Activated CD8-positive, alpha-beta memory T cell treated with anti-CD3 and anti-CD28 coated beads for 24 hours (primary cell): ENCODE data around the gene DROSHA.
"Not testable (repeated sequence)": the region's sequence is repeated elsewhere in the genome, so short reads cannot be mapped to it uniquely, and the experiment has no call there.

ENCODE experiments used
- DNase-seq: peaks from one replicate; pipeline ENCODE4 v3.0.0-alpha.2; 2020

The DROSHA gene, protein sequence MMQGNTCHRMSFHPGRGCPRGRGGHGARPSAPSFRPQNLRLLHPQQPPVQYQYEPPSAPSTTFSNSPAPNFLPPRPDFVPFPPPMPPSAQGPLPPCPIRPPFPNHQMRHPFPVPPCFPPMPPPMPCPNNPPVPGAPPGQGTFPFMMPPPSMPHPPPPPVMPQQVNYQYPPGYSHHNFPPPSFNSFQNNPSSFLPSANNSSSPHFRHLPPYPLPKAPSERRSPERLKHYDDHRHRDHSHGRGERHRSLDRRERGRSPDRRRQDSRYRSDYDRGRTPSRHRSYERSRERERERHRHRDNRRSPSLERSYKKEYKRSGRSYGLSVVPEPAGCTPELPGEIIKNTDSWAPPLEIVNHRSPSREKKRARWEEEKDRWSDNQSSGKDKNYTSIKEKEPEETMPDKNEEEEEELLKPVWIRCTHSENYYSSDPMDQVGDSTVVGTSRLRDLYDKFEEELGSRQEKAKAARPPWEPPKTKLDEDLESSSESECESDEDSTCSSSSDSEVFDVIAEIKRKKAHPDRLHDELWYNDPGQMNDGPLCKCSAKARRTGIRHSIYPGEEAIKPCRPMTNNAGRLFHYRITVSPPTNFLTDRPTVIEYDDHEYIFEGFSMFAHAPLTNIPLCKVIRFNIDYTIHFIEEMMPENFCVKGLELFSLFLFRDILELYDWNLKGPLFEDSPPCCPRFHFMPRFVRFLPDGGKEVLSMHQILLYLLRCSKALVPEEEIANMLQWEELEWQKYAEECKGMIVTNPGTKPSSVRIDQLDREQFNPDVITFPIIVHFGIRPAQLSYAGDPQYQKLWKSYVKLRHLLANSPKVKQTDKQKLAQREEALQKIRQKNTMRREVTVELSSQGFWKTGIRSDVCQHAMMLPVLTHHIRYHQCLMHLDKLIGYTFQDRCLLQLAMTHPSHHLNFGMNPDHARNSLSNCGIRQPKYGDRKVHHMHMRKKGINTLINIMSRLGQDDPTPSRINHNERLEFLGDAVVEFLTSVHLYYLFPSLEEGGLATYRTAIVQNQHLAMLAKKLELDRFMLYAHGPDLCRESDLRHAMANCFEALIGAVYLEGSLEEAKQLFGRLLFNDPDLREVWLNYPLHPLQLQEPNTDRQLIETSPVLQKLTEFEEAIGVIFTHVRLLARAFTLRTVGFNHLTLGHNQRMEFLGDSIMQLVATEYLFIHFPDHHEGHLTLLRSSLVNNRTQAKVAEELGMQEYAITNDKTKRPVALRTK (N-terminal part only)

DNA sequence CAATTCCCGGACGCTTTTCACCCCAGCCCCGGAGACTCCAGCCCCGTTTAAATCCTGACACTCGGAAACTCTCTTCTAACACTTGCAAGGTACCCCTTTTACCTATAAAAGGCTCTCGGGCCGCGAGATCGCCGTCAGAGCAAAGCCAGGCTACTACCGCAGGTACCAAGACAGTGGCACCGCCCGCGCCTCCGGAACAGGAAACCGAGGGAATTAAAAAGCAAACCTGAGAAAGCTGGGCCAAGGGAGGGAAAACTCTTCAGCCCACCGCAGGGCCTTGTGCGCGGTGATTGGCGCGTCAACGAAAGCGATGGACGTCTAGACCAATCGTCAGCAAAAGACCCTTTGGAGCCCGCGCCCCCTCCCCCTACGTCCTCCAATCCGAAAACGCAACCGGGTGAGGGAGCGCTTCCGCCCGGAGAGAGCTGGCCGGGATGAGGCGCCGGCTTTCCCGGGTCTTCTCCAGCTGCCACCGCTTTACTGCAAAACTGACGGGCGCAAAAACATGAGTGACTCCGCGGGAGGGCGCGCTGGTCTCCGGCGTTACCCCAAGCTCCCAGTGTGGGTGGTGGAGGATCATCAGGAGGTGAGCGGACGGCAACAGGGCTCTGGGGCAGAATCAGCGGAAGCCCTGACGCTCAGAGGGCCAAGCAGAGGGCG lies at the start of gene DROSHA, which contains the start of gene C5orf22:
TSS of gene DROSHA (minus strand) at position 206 of the 660 bp plus-strand sequence. CDS start 3,034 bp downstream, outside the sequence.
TSS of gene C5orf22 (plus strand) at position 414 of the 660 bp plus-strand sequence. CDS start at position 506, 92 bp downstream.
- DNase-seq: peak; percentile 94

DNA sequence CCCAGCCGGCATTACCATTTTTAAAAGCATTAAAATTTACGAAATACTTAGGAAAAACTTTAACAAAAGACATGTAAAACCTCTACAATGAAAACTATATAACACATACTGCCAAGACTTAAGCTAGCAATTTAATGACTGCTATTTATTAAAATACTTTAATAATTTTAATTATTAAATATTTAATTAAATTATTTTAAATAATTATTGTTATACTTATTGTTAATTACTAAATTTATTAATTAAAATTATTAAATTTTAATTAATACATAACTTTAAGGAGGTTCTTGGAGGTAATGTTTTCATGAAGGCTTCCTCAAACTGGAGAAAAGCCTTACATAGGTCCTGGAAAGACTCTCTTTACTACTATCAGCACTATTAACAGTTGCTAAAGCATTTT lies 47.7 kb upstream of the DROSHA start:
- DNase-seq: no peak

DNA sequence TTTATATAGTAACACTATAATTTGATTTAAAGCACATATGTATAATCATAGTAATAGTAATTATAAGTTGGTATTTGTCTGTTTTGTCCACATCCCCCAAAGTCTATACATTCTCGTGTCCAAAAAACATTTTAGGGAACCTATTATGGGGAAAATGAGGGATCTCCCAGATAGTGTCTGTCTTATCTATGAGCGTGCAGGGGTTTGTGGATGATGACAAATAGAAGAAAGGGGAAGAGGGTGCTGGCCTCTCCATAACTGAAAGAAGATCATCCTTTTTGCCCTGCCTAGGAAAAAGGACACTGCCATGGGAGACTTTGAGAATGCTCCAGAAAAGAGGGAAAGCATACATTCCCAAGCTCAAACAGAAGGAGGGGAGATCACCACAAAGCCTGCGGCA lies 45.5 kb upstream of the DROSHA start:
- DNase-seq: no peak

DNA sequence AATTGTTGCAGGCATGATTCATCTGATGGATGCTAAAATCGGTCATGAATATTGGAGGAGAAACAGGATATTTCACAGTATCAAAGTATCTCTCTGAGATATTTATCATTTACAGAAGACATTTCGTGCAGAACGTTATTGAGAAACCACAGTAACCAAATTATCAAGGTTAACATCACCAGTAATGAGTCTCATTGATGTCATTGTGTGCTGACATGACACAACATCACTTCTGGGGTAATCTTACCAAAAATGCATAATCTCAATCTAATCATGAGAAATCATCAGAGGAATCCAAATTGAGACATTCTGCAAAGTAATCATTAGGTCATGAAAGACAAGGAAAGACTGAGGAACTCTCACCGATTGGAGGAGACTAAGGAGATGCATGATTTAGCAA lies 42.9 kb upstream of the DROSHA start:
- DNase-seq: no peak

DNA sequence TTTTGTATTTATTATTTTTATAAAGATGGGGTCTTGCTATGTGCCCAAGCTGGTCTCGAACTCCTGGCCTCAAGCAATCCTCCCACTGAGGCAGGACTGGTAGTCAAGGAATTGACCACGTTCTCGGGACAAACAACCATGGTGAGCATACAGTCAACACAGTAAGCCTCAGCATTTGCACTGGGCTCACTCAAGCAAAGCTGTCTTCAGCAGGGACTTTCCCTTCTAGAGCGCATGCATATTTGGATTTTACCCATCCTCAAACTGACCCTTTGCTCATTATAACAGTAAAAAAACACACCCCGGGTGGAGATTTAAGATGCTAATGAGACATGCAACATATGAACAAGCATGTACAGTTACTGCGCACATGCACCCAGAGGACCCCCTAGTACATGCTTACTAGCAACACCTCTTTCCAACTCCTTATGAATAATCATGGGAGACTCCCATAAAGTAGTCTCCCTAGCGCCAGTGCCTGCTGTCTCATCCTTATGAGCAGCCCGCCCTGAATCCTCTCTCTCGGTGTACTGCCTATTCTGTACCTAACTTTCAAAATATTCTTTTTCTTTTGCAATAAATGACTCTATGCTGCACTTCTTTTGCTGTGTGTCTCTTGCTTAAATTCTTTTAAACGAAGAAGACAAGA lies 41.7 kb upstream of the DROSHA start:
- no peak for DNase-seq

DNA sequence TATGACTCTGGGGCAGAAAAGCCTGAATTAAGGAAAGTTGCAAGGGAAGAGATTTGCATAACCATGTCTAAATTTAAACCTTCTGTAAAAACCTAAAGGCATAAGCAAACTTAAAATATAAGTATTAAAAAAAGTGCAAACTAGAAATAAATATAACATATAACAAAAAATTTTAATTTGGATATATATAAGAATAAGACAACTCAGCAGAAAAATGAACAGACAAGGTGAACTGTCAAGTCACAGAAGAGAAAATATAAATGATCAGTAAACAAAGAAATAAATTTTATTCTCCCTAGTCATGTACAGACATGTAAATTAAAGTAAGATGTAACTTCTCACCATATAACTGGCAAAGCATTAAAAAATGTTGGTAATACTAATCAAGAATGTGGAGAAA lies 37.2 kb upstream of the DROSHA start:
- no peak for DNase-seq

DNA sequence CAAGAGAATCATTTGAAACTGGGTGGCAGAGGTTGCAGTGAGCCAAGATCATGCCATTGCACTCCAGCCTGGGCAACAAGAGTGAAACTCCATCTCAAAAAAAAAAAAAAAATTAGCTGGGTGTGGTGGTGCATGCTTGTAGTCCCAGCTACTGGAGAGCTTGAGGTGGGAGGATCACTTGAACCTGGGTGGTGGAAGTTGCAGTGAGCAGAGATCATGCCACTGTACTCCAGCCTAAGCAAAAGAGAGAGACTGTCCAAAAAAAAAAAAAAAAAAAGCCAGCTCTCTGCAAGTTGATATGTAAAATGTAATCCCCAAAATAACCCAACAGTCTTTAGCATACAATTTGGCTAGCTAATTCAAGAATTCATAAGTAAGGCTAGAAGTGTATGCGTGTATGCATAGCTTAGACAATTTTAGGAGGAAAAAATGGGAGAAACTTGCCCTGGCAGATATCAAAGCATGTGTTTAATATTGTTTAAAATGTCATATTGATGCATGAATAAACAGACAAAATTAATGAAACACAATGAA lies 36.5 kb upstream of the DROSHA start:
- no peak for DNase-seq

DNA sequence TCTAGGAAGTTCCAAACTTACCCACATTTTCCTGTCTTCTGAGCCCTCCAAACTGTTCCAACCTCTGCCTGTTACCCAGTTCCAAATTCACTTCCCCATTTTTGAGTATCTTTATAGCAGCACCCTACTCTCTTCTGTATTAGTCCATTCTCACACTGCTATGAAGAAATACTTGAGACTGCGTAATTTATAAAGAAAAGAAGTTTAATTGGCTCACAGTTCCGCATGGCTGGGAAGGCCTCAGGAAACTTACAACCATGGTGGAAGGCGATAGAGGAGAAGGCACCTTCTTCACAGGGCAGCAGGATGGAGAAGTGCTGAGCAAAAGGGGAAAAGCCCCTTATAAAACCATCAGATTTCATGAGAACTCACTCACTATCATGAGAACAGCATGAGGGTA lies 34.5 kb upstream of the DROSHA start:
- not testable (repeated sequence) for DNase-seq

DNA sequence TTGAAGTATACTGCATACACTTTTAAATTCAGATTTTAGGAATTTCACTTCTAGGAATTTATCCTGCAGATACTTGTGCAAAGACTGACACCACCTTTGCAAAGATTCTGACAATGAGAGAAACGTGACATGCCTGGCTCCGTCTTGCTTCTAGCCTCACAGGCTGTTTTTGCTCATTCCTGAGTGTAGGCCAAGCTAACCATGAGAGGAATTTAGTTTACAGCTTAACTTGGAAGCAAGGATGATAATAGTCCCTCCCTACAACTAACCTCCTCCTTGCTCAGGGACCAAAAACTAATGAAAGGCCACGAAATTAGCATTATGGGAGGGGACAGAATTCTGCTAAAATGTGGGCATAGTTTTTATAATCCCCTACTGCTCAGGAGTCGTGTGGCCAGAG lies 31.3 kb upstream of the DROSHA start:
- no peak for DNase-seq

DNA sequence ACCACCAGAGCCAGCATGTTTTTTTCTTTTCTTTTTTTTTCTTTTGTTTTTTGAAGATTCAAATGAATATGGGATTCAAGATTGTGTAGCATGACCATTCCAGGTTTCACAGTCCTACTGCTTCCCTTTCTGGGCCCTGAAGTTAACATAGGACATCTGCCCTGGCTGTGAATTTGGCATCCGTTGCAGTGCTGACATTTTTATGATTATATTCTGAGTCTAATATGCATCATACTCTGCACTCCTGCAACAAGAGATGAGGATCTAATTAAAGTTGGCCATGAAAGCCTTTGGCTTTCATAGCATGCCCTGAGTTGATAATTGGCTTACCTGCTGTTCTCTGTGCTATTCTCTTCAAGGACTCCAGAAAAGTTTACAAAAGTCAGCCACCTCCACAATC lies 30.1 kb upstream of the DROSHA start:
- DNase-seq: no peak

DNA sequence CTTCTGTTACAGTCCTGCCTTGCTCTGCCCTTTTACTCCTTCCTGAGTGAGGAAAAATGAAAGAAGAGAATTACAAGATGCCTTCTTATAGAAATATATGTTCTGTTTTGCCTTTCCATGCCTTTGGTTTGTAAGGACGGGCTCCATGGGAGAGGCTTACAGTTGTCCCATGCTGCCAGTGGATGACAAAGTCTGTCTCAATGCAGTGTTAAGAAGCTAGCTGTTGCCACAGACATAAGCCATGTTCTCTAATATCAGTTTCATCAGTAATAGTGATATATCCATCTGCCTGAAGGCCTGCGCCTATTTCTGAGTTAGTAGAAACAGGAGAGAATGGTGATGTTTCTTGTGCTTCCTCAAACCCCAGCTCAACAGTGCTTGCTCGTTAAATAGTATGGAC lies 28.0 kb upstream of the DROSHA start:
- DNase-seq: no peak

DNA sequence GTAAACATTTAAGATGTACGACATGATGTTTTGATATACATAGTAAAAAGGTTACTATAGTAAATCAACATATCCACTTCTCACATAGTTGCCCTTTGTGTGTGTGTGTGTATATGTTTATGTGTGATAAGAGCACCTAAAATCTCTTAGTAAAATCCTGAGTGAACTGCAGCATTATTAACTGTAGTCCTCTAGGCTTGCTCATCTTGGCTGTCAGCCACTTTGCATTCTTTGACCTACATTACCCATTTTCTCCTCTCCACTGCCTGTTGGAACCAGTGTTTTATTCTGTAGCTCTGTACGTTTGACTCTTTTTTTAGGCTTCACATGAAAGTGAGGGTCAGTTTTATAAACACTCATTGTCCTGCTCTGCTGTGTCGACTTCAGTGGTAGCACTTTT lies 24.6 kb upstream of the DROSHA start:
- DNase-seq: no peak

DNA sequence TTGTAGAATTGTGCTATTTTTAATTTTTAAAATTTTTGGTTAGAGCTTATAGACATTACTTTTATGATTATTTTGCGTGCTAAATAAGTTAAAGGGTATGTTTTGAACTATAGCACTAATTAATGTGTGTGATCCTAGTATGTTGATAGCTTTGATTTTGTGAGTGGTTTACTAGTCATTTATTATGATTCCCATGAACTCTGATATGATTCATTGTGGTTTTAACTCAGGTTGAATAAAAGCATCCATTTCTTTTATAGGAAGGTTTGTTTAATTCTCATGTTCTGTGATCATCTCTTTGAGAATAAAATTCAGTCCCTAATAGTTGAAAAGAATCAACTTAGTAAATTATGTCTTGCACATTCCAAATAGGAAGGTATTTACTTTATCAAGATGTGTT lies 22.7 kb upstream of the DROSHA start:
- no peak for DNase-seq

DNA sequence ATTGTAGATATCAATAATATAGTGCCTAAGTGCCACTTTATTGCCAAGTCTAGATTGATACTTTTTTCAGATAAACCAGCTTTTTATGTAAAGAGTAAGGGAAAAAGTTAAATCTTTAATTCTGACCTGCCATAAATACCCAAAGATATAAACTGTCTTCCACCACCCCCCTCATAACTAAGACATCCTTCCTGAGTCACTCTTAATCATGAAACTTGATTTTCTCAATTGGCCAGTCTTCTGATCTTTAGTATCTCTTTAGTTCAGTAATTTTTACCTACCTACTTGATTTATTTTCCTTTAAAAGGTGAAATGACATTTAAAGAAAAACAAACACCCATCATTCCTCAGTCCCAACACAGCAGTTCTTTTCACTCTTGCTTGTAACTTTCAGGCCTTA lies 22.0 kb upstream of the DROSHA start:
- no peak for DNase-seq

DNA sequence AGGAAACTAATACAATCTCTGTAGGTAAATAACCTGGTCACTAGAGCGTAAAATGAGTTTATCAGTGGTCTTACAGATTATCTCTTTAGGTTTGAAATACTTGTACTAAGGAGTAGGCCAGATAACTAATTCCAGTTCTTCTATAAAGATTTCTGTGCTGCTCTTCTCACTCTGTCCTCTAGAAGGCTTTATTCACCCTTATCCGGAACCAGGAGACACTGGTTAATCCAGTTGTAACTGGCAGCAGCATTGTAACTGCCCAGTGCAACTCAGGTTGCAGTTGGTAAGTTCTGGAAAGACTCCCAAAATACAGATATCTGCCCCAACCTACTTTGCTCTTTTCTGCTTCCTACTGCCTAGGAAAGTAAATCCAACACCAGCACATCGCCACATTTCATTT lies 20.0 kb upstream of the DROSHA start:
- no peak for DNase-seq

DNA sequence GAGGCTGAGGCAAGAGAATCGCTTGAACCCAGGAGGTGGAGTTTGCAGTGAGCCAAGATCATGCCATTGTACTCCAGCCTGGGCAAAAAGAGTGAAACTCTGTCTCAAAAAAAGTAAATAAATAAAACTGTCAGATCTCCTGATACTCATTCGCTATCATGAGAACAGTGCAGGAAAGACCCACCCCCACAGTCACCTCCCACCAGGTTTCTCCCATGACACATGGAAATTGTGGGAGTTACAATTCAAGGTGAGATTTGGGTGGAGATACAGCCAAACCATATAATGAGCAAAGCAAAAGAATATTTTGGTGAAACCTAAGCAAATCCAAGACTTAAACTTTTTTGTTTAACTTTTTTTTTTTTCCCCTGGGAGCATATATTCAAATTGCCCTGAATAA lies 17.2 kb upstream of the DROSHA start:
- DNase-seq: not testable (repeated sequence)

DNA sequence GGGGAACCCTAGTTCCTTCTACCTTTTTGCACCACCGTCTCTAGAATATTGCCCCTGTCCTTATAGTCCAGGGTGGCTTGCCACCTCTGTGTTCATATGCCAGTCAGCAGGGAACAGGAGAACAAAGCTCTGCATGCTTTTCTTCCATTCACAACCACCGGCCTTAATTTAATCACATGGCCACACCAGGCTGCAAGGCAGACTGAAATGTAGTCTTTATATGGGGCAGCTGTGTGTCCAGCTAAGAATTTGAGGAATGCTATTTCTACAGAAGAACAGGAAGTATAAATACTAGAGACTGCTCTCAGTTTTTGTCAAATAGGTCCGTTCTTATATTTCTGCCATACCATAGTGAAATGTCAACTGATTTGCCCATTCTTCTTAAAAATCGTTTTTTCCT lies 6.0 kb upstream of the DROSHA start:
- DNase-seq: no peak

DNA sequence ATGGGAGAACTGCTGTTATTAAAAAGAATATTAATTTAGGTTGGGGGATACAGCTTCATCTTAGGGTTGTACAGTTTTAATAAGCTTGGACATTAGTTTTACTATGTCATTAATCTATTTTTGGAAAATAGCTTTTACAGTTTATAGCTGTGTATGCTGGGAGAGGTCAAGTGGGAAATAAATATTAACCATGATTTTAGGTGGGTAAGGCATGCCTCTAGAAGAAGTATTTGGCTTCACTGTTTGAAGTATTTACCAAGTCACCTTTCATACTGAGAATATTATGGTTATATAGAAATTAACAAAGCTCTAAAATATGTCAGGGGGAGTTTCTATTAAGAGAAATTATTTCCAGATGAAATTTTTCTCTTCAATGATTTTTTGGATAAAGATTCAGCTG lies 5.5 kb upstream of the DROSHA start:
- no peak for DNase-seq

DNA sequence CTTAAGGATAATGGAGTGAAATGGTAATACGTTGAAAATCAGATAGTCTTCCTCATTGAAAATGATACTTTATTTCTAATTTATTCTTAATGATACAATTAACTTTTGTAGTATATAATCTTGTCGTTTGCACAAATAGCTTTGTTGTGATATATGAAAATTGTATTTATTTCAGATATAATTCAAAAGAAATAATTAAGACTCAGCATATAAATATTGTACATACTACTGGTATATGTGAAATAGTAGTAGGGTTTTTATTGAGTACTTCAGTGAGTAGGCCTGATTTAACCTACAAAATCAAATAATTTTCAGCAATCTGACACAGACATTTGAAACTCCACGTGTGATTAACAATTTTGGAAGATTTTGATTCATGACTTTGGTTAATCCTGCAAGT lies 5.0 kb upstream of the DROSHA start:
- DNase-seq: no peak

DNA sequence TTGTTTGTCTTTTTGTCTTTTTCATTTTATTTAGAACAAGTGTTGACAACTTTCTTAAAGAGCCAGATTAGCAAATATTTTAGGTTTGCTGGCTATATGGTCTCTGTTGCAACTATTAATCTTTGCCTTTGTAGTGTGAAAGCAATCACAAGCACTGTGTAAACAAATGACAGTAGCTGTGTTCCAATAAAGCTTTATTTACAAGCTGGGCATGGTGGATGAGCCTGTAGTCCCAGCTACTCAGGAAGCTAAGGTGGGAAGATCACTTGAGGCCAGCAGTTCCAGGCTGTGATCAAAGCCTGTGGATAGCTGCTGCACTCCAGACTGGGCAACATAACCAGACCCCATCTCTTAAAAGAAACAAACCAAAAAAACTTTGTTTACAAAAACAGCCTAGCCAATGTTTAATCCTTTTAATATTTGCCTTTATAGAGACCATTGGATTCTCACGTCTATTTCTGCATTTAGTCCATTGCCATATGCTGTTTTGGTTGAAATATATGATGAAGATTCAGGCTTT lies 2.7 kb upstream of the DROSHA start:
- DNase-seq: no peak

DNA sequence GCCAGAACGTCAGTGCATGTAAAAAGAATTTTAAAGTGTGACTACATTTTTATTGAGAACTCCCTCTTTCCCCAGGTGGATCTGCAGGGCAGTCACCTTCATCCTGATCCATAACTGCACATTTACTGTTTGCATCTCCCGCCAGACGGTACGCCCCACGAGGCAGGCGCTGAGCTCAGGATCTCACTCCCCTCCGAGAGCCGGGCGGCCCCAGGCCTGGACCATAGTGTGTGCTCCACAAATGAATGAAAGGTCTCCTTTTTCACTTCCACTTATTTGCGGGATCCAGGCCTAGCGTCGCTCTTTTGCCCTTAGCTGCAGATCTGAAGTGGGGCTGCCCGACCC lies 378 bp downstream of the DROSHA start:
- no peak for DNase-seq
